Measurements from ENCODE around the gene OLIG2.

- TF ChIP-seq CTCF (IDR thresholded peaks at IDR 0.05) (no peak), POLR2A (IDR thresholded peaks at IDR 0.05) (no peak)
Observed at GRCh38 chr21:33033961-33034413, 8.3 kb downstream of the OLIG2 start.
